HG03469 (cell line): ENCODE measurements around the gene PRSS38.

Experiments
- ATAC-seq: cut with Tn5 transposase; IDR thresholded peaks from one replicate; pipeline ENCODE4 v1.9.1; 2021; ENCODE audit warnings: mild to moderate bottlenecking, moderate library complexity, moderate number of reproducible peaks; ENCODE audit not compliant: unreplicated experiment

The PRSS38 gene

DNA sequence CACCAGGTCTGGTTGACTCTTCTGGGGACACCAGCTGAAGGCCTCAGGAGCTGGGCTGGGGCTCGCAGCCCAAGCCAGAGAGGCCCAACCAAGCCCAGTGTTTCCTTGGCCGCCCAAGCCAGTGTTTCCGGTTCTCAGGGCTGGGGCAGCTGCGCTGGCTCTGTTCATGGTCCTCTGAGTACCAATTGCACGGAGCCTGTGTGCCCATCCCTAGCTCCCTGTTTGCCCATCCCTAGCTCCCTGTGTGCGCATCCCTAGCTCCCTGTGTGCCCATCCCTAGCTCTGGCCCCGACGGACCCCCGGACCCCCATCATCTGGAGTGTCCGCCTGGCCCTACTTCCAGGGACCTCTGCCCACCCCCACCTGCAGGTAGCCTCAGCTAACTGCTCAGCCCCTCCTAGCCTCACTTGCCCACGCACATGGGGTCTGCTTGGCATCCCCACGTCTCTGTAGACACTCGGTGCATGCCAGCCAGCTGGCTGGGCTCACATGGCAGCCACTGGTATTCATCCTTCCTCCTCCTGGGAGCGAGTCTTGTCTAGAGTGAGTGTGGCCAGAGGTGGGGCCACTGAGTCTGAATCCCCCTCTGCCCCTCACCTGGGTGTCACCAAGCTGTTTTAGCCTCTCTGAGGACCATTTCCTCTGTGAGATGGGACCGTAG lies 68.3 kb downstream of the PRSS38 start:
- no peak for ATAC-seq

DNA sequence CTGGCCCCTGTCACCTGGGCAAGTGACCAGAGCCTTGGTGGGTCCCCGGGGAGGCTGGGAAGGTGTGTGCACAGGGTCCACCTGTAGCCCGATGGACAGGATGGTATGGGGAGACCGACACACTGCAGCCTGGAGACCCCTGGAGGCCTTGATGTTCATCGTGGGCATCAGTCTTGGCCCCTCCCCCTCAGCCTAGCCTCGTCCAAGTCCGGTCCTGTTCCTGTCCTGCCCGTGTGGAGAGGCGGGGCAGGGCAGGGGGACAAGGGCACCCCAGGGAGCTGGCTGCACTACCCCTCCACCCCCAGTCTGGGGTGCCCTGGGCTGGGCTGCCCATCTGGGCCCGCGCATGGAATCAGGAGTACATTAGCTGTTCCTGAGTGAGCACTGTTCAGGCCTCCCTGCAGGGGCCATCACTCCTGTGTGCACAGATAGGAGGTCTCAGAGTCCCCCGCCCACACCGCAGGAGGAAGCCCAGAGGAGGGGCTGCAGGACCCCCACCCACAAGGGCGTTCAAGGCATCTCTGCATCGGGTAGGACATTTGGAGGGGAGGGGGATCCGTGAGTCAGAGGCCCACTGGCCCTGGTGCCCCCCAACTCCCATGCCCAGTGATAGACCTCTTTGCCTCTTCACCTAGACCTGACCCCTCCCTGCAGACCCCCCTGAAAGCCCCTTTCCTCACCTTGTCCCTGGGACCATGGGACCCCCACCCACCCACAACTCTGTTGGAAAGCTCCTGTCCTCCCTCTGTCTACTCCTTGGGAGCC lies 69.1 kb downstream of the PRSS38 start:
- ATAC-seq: no peak

DNA sequence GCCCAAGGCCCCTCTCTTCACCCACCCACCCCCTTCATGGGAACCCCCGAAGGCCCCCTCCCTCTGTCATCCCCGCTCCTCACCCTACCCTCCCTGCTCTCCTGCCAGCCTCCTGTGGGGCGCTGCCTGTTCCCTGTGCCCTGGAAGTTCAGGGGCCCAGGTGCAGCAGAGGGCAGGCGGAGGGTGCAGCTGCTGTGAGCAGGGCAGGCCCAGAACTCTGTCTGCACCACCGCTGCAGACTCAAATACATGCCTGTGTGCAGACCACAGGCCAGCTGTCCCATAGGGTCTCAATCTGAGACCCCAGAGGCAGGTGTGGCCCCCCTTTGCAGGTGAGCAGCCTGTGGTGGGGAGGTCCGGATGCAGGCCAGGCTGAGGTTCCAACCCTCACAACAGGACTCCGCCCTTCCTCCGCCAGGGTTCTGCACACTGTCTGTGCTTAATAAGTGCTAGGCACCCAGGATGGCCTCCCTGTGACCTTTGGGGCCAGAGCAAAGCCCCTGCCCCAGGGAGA lies 69.7 kb downstream of the PRSS38 start:
- no peak for ATAC-seq

DNA sequence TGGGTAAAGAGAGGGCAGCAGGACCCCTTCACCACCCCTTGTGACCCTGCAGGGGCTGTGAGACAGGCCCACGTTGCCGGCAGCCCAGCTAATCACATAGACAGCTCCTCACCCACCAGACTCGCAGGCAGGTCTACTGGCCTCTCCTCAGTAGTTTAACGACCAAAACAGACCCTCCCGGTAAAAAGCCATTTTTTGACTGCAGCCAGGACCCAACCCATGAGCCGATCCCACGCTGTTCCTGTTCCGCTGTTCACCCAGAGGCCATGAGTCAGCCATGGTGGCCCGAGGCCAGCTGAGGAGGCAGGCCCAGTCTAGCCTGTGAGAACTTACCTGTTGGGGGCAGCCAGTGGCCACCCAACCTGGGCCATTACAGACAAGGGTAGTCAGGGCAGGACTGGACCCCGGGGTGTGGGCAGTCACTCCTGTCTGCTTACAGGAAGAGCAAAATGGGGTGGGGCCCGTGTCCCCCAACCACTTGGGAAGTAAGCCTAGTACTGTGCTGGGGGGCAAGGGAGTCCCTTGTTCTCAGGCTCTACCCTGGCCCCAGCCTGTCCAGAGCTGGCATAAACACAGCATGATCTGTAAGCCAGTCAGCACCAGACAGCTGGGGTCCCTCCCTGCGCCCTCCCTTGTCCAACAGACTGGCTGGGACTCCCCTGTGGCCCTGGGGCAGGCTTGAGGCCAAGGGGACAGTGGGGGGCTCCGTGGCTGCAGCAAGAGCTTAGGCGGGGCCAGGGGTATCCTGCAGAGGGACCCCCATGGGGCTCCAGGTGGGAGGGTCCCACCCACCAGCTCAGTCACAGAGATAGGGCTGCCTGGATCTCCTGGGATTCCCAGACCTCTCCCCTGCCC lies 70.4 kb downstream of the PRSS38 start:
- no peak for ATAC-seq

DNA sequence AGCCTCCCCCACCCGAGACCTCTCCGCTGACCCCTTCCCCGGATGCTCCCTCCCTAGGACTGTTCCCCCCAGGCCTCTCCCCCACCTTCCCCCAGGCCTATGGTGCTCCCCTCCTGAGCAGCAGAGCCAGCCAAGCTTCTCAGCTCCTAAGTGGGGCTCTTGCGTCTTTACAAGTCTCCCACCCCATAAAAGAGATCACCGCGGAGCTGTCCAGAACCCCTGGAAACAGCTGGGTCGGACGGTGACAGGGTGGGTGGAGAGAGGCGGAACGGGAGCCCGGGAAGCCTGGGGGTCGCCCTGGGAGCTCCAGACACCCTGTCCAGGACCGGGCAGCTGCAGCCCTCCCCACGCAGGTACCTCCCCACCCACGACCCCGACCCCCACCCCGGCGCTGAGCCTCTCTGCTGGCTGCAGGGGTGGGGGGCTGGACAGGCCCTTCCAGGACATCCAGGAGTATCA lies 71.1 kb downstream of the PRSS38 start:
- ATAC-seq: no peak

DNA sequence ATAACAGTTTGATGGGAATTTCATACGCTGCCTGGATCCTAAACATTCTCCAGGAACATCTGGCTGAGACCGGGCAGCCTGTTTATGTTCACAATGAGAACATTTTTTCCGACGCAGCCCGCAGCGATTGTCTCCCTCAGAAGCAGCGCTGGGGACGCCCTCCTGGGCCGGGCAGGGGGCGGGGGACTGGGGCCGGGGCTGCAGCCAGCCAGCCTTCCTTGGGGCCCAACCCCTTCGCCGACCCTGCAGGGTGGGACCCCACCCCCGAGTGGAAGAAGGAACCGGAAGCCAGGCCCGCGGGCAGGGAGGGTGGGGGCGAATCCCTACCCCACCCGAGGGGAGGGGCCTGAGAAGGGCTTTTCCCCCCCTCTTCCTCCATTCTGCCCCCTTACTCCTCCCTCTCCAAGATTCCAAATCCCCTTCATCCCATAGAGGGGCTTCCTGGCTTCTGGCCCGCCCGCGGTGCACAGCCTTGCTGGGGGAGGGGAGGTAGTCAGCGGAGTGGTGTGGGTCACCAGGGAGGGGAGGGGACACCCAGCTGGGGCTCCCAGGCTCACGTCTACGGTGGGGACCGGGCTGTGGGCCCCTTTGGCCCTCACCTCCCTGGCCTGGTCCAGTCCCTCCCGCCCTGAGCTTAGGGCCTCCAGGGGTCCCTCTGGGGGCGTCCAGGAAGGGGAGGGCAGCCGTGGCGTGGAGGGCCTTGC lies 71.7 kb downstream of the PRSS38 start:
- ATAC-seq: no peak

DNA sequence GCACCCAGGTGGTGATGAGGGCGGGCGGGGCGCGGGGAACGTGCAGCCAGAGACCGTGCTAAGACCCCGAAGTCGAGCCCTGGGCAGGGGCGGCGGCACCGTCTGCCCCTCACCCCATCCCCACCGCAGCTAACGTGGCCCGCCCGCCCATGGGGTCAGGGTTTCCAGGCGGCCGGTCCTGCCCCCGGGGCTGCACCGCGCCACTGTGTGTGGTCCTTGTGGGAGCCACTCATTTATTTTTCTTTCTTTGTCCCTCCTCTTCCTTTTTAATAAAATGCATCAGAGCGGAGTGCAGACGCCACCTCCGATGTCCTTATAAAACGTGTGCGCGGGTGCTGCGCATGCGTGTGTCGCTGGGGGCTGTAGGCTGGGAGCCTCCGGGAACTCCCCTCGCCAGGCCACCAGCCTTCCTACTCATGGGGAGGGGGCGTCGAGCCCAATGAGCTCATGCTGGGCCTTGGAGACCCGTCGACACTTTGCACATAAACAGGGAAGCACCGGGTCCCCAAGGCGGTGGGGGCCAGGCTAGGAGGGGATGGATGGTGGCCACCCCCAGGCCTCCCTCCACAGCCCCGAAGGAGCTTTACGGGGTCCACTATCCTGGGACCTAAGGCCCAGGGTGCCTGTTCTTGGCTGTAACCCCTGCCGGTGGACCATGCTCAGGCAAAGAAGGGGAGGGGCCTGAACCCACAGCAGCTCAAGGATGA lies 72.4 kb downstream of the PRSS38 start:
- ATAC-seq: no peak

DNA sequence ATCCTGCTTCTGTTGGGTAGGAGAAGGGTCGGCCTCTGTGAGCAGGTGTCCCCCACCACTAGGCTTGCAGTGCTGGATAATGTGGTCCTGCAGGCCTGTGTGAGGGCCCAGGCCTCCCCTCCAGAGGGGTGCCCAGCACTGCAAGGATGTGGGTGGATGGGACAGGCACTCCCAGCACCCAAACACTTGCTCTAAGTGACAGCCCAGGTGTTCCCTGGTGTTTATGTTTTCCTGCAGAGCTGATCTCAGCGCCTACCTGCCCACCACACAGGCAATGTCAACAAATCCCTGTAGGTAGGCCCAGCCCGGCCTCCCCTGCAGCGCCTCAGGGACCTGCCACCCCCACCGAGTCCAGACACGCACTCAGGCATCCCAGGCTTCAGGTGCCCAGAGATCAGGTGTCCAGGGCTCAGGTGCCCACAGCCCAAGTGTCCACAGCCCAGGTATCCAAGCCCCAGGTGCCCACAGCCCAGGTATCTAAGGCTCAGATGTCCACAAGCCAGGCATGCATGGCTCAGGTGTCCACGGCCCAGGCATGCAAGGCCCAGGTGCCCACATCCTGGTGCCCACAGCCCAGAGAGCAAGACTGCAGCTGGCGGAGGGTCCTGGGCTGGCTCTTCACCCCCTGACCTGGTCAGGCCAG lies 73.0 kb downstream of the PRSS38 start:
- ATAC-seq: no peak

DNA sequence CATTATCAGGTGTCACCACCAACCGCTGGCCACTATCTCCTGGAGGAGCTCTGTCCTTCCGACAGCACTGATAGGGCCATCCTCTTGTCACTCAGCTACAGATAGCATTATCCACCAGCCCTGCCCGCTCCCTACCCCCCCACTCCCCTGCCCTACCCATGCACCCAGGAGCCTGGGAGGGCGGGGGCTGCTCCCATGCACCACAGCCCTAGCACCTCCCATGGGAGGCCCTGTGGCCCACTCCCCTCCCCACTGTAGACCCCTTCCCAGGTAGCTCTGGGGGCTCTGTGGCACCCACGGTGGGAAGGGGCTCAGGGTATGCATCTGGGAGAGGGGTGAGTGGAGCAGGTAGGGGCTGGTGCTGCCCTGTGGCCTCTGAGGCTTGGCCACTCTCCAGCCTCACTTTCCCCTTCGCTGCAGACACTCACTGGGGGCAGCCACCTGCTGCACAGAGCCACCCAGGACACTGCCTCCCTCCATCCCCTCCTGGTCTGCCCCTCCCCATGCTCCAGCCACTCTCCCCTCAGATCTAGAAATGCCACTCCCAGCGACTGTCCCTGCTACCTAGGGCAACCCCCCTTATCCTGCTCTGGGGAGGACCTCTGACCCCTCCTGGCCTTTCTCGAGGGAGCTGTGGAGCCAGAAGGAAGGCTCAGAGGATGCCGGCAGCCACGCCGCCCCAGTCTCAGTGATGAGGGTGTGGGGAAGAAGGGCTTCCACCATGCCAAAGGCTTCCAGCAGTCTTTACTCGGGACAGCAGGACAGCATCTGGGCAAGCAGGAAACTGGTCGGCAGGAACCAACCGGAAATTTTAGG lies 73.8 kb downstream of the PRSS38 start:
- ATAC-seq: no peak

DNA sequence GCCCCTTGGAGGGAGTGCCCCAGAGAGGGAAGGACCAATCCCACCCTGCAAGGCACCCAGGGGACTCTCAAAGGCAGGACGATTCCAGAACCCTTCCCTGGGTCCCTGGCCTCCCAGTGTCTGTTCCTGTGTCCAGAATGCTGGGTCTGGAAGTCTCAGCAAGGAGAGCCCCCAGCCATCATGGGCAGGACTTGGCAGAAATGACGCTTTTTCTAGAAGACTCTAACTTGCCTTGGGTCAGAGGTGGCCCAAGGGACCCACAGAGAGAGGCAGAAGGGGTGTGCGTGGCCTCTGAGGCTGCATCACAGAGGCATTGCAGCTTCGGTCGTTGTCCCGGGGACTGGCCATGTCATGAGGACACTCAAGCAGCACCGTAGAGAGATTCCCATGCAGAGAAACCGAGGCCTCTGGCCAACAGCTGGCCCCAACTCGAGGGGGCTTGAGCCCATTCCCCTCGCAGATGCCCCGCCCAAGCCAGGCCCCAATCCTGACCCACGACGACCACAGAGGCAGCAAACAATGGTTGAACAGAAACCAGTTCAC lies 74.5 kb downstream of the PRSS38 start:
- no peak for ATAC-seq

DNA sequence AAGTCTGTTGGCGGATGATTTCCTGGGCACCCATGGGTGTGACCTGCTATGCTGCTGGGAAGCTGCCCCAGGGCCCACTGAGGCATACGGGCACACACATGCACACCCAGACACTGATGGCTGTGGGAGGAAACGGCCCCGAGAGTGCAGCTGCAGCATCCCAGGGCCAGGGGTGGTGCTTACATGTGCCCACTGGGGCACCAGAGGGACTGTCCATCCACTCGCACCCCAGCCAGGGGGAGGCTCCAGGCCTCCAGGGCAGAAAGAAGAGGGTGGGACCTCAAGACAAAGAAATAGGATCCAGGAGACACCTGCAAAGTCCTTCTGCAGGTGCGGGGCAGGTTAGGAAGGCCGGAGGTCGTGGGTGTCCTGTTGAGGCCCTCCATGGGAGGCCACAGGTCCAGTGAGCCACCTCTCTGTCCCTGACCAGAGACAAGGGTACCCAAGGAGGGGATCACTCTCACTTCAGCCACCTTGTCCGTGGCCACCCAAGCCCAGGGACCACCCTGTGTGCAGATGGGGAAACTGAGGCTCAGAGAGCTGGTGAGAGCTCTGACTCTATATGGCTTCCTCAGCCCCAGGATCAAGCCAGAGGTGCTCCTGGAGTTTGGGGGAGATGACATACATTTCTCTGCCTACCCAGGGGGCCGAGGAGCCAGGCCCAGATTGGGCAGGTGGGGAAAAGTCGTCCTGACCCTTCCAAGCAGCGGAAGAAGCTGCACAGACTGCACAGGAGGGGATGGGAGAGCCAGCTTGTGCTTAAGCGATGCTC lies 75.2 kb downstream of the PRSS38 start:
- no peak for ATAC-seq

DNA sequence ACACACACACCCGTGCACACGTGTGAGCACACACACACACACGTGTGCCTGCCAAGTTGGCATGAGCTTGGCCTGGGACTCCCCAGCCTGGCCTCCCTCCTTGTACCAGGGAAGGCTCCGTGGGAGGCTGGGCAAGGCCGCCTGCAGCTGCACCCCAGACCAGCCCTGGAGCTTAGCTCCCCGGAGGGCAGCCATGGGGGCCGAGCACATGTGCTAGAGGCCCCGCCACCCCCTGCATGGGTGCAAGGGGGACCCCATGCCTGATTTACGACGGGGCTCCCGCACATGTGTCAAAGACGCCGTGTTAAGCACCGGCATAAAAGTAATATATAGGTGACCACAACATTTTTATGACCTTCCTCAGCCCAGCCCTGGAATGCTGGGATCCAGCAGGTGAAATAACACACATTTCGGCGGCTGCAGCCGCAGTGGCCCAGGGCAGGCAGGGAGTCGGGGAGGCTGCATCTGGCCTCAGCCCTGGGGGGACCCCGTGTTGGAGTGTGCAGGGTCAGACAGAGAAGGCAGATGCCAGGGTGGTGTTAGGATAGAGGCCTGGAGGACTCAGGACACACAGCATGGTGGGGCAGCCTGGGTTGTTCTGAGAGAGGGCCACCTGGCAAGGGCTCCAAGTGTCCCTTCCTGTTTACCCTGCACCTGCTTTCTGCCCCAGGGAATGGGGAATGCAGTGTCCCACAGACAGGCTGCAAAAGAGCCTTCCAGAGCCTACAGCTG lies 75.9 kb downstream of the PRSS38 start:
- no peak for ATAC-seq

DNA sequence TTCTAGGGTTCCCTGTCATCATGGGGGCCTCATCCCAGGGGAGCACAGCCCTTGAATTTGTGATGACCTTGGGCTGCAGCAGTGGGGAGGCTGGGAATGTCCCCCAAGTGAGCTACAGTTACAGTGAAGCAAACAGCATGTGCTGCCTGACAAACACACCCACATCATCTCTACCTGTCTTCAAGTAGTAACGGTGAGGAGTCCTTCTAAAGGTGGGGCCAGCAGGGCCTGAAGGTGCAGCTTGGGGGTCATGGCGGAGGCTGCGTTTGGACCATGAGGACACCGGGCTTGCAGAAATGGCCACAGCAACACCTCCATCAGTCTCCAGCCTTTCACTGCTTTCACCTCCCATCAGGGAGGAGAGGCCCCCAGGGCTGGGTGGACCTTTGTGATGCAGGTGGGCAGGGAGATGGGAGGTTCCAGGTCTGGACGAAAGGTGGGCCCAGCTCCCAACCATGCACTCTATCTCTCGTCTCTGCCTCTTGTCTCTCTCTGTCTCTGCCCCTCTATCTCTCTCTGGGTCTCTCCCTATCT lies 76.5 kb downstream of the PRSS38 start:
- no peak for ATAC-seq

DNA sequence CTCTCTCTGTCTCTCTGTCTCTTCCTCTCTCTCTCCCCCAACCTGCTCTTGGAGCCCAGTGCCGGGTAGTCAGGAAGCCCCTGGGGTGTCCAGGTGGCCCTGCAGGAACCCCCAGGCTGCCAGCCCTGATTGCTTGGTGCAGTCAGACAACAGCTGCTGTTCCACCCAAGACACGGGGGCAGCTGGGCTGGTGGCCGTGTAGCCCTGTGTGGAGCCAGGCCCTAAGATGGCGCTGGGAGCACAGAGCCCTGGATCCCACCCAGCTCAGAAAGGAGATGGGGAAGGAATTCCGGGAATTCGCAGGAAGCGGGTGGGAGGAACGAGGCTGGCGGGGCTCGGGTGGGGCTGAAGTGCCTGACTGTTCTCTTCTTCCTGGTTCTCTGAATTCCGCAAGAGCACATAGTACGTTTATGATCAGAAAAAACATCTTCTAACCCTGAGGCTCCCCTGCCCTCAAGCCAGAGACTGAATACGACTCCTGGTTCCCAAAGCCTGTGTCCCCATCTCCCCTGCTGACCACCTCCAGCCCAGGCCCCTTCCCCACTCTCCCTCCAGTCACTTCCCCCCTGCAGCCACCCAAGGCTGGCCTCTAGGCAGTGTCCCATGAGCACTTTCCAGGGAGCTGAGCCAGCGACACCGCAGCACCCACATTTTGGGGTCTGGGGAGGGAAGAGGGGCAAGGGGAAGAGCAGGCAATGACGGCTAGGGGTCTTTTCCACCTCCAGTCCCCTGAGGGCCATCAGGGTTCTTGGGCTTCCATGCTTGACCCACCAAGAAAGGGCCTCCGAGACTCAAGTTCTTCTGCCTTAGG lies 77.2 kb downstream of the PRSS38 start:
- no peak for ATAC-seq

DNA sequence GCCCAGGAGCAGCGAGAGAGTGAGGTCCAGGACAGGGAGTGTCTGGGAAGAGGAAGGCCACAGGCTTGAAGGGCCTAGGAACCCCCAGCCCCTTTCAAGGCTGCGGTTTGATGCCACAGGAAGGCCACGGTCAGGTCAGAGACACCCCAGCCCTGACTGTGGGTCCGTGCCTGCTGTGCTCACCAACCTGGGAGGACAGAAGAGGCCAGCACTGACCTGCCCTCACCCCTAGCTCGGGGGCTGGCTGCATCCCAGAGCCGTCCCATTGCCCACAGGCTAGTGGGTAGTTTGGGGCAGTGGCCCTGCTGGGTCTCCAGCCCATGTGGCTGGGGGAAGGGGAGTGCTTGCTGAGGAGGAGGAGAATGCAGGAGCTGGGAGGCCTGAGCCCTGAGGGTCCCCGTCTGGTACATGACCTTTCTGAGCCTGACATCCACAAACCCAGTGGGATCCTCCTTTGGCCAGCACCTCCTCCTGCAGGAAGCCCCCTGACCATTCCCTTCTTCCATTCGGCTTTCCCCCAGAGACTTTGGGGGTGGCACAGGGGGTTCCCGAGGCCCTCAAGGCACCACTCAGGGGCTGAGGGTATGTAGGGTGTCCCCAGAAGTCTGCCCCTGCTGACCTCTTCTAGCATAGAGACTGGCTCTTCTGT lies 77.9 kb downstream of the PRSS38 start:
- ATAC-seq: no peak
